HEK293T (cell line): ENCODE data around the gene PARP4.
"Not testable (repeated sequence)": the region's sequence is repeated elsewhere in the genome, so short reads cannot be mapped to it uniquely, and the experiment has no call there.

Experiments used
- CTCF ChIA-PET: fragments of 350-600 bp; formaldehyde crosslinking; extraction: SDS; loops from one replicate; lab custom pipeline; 2021; ENCODE audit warnings: antibody characterized with exemption, inconsistent platforms; lab: Yijun Ruan, JAX
- POLR2A ChIA-PET: fragments of 350-600 bp; formaldehyde crosslinking; extraction: SDS; loops from one replicate; lab custom pipeline; 2020; ENCODE audit warnings: antibody characterized with exemption, inconsistent platforms; lab: Yijun Ruan, JAX
- DNase-seq: peaks from one replicate; pipeline ENCODE4 v3.0.0; 2012; ENCODE audit warnings: mixed read lengths; ENCODE audit errors: extremely low spot score
- ARNT ChIP-seq: fragments of 450-650 bp; IDR thresholded peaks from 2 replicates; pipeline ENCODE4 v1.6.1; 2017; ENCODE audit warnings: mild to moderate bottlenecking
- BHLHE40 ChIP-seq: fragments of 450-650 bp; IDR thresholded peaks from 2 replicates; pipeline ENCODE4 v1.6.1; 2016; ENCODE audit warnings: mild to moderate bottlenecking, moderate library complexity, borderline replicate concordance
- CTBP1 ChIP-seq: fragments of 450-650 bp; IDR thresholded peaks from 2 replicates; pipeline ENCODE4 v1.6.1; 2016; ENCODE audit warnings: borderline replicate concordance
- ELF4 ChIP-seq: fragments of 450-650 bp; IDR thresholded peaks from 2 replicates; pipeline ENCODE4 v1.6.1; 2017; ENCODE audit warnings: antibody characterized with exemption
- FOXA1 ChIP-seq: fragments of 450-650 bp; IDR thresholded peaks from 2 replicates; pipeline ENCODE4 v1.6.1; 2016; ENCODE audit warnings: mild to moderate bottlenecking
- FOXK2 ChIP-seq: fragments of 450-650 bp; IDR thresholded peaks from 2 replicates; pipeline ENCODE4 v1.6.1; 2016; ENCODE audit warnings: mild to moderate bottlenecking
- FOXM1 ChIP-seq: fragments of 450-650 bp; IDR thresholded peaks from 2 replicates; pipeline ENCODE4 v1.6.1; 2017; ENCODE audit warnings: mild to moderate bottlenecking, borderline replicate concordance
- HDGF ChIP-seq: fragments of 450-650 bp; IDR thresholded peaks from 2 replicates; pipeline ENCODE4 v1.6.1; 2017; ENCODE audit warnings: antibody characterized with exemption, borderline replicate concordance
- L3MBTL2 ChIP-seq: fragments of 450-650 bp; conservative IDR thresholded peaks from 2 replicates; pipeline ENCODE4 v1.6.1; 2016; ENCODE audit warnings: mild to moderate bottlenecking
- LEF1 ChIP-seq: fragments of 450-650 bp; IDR thresholded peaks from 2 replicates; pipeline ENCODE4 v1.6.1; 2017; ENCODE audit warnings: mild to moderate bottlenecking, borderline replicate concordance
- NFRKB ChIP-seq: fragments of 450-650 bp; IDR thresholded peaks from 2 replicates; pipeline ENCODE4 v1.6.1; 2016; ENCODE audit warnings: mild to moderate bottlenecking, moderate library complexity
- SP1 ChIP-seq: fragments of 450-650 bp; IDR thresholded peaks from 2 replicates; pipeline ENCODE4 v1.6.1; 2017
- SUZ12 ChIP-seq: fragments of 450-650 bp; IDR thresholded peaks from 2 replicates; pipeline ENCODE4 v1.6.1; 2016; ENCODE audit warnings: mild to moderate bottlenecking
- TARDBP ChIP-seq: fragments of 450-650 bp; IDR thresholded peaks from 2 replicates; pipeline ENCODE4 v1.6.1; 2016
- ZNF384 ChIP-seq: fragments of 450-650 bp; IDR thresholded peaks from 2 replicates; pipeline ENCODE4 v1.6.1; 2016
- TF ChIP-seq, protein P1 (sequence below): fragments of 450-650 bp; IDR thresholded peaks from 2 replicates; pipeline ENCODE4 v1.6.1; 2016

PARP4 gene

DNA sequence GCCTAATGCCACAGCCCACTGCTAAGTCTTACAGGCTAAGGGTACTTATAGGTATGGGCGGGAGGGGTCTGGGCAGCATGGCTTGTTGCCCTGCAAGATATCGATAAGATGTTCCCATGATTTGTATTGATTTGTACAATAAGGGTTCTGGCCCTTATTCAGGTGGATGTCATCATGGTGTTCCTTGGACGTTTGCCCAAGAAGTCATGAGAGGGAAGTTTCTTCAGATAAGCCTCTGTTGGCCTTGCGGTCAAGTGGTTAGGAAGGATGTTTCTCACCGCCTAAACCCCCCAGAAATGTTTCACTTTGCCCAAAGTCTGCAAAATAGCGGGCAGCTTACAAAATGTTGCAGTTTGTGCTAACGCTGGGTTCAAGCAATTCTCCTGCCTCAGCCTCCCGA is 7.3 kb downstream of the PARP4 start:
- no peak for DNase-seq
- ChIA-PET POLR2A (no interaction called here), CTCF (no interaction called here)
- TF ChIP-seq FOXM1 (no peak), SP1 (no peak), L3MBTL2 (no peak), LEF1 (no peak), FOXA1 (no peak), CTBP1 (no peak), TARDBP (no peak), ELF4 (no peak), FOXK2 (no peak), ZNF384 (no peak), HDGF (no peak)
- TF ChIP-seq, protein P1, sequence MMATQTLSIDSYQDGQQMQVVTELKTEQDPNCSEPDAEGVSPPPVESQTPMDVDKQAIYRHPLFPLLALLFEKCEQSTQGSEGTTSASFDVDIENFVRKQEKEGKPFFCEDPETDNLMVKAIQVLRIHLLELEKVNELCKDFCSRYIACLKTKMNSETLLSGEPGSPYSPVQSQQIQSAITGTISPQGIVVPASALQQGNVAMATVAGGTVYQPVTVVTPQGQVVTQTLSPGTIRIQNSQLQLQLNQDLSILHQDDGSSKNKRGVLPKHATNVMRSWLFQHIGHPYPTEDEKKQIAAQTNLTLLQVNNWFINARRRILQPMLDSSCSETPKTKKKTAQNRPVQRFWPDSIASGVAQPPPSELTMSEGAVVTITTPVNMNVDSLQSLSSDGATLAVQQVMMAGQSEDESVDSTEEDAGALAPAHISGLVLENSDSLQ = no peak

DNA sequence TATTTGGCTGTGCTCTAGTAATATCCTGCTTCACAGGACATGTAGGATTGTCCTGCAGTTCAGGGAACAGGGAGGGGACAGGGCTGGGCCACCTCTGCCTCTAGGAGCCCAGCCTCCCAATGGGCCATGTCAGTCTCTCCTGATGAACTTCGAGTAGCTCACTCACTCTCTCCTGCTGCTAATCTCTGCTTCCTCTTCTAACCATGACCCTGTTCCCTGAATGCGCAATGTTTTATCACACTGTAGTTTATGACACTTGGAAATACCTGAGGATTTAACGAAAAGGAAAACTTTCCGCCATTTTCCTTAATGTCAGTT is 9.2 kb downstream of the PARP4 start:
- DNase-seq = no peak
- POLR2A ChIA-PET = no interaction called here
- CTCF ChIA-PET = no interaction called here
- TF ChIP-seq FOXM1 = no peak
- no peak for TF ChIP-seq L3MBTL2
- TF ChIP-seq, protein P1 = no peak
- TF ChIP-seq LEF1 = no peak

DNA sequence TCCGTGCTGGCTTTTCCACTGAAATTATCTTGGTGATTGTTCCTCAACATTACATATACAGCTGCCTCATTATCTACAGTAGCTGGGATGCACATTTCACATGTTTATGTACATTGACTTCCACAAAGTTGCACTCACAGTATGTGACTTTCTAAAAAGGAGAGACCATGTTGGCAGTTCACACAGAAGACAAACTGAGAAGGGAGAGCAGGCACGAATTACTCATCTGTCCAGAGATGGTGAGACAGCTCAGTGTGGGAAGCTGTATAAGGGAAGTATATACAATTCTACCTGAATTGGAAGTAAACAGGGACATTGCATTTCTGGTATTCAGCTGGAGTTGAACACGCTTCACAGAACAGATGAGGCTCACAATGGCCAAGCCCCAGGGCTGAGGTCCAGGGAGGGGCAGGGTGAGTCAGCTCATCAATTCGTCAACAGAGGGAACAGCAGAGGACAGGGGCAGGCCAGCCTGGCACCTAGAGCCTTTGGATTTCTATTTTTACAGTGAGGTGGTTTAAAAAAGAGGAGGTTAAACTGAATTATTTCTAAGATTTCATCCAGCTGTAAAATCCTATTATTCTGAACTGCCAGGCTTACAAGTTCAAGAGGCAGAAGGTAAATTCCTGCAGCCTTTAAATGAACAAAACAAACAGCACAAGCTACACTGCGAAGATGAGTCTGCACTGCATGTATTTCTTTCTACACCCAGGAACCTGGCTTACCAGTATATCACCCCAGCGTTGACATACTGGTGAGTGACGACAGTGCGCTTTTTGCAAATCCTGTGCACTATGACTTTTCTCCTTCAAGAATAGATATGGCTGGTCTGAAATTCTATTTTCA is 9.8 kb downstream of the PARP4 start:
- no peak for DNase-seq
- ChIA-PET POLR2A (interaction anchor here (0.9 kb wide), 1 partner anchor 10 kb away, joined by 3 read pairs; the partner anchor contains the start of gene PARP4), CTCF (no interaction called here)
- TF ChIP-seq ELF4 (no peak), CTBP1 (no peak), NFRKB (no peak), ZNF384 (no peak), BHLHE40 (no peak), LEF1 (no peak), SP1 (no peak), L3MBTL2 (no peak), FOXK2 (no peak)
- TF ChIP-seq, protein P1 = no peak

DNA sequence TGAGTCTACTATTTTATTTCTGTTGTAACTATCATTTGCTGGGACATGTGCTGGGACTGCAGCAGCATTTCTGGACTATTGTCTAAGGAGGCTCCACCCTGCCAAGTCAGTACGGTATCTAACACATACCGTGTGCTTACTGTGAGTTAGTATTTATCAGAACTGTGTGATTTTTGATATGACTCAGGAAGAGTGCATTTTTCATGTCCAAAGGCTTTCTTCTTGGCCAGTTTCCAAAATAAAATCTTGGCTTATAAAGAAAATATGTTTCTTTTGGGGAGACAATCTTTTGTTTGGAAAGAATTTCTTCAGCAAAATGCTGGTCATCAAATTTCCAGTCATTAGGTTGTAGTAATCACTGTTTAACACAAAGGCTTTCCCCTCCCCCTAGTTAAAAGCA is 11.6 kb downstream of the PARP4 start:
- TF ChIP-seq CTBP1 = no peak
- no peak for TF ChIP-seq FOXA1
- TF ChIP-seq ELF4 = no peak
- no peak for TF ChIP-seq FOXK2
- no peak for DNase-seq
- CTCF ChIA-PET = no interaction called here
- POLR2A ChIA-PET = no interaction called here

DNA sequence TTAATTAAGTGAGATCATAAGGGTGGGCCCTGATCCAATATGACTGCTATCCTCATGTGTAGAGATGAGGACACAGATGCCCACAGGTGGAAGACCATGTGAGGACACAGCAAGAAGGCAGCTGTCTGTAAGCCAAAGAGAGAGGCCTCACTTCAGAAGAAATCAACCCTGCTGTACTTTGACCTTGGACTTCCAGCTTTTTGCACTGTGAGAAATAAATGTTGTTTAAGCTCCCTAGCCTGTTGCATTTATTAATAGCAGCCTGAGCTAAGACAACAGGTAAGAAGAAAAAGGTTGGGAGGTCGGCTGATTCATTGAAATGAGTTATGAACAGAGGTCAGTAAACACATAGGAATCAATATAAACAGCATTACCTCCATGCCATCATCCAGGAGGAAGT is 14.8 kb downstream of the PARP4 start:
- TF ChIP-seq FOXM1 (no peak), HDGF (no peak), NFRKB (no peak), SP1 (no peak), BHLHE40 (no peak), LEF1 (no peak), FOXK2 (no peak), CTBP1 (no peak), SUZ12 (no peak), ZNF384 (no peak), TARDBP (no peak), L3MBTL2 (no peak), FOXA1 (no peak), ARNT (no peak)
- TF ChIP-seq, protein P1 = no peak
- ChIA-PET CTCF (no interaction called here), POLR2A (no interaction called here)
- no peak for DNase-seq

DNA sequence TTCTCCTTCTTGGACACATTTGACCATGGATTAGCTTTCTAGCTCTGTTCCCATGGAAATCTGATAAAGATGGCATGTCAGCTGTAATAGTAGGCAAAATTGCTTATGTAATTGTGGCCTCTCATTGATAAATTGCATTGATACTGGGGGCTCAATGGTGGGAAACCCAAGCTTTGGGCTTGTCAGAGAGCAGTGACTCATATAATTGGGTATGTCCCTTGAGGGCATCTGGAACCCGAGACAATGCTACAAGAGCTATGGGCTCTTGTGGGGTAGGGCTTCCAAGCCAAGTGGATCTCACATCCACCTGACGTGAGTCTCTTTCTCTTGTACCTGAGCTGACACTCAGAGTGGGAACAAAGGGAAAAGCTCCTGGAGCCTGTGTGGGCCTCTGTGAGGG is 16.3 kb downstream of the PARP4 start:
- DNase-seq, POLR2A ChIA-PET, CTCF ChIA-PET: not testable (repeated sequence)
